HG02970 (cell line): ENCODE results near the gene PATE1.
"Not testable (repeated sequence)": the region's sequence is repeated elsewhere in the genome, so short reads cannot be mapped to it uniquely, and the experiment has no call there.

ENCODE experiments used
- ATAC-seq: cut with Tn5 transposase; IDR thresholded peaks from one replicate; pipeline ENCODE4 v1.9.1; 2021; ENCODE audit warnings: mild to moderate bottlenecking, moderate library complexity, moderate number of reproducible peaks; ENCODE audit not compliant: unreplicated experiment, low FRiP score

Gene PATE1, protein sequence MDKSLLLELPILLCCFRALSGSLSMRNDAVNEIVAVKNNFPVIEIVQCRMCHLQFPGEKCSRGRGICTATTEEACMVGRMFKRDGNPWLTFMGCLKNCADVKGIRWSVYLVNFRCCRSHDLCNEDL

DNA sequence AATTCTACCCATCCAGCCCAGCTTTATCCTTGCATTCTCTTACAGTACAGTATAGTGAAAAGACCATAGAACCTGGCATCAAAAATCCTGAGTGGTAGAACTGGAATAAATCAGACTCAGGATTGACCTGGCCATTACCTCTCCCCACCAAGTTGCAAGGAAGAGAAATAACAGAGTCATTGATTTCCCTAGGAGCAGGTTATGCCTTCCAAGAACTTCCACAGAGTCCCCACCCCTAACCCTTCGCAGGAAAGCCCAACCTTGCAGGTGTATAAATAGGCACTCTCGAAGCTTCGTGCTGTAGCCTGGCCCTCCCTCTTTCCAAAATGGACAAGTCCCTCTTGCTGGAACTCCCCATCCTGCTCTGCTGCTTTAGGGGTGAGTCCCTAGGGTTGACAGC, at the start of gene PATE1:
Gene PATE1 (plus strand): TSS at position 301 of the 400 bp plus-strand sequence. CDS start 26 bp downstream, at position 327.
- ATAC-seq, result no peak

DNA sequence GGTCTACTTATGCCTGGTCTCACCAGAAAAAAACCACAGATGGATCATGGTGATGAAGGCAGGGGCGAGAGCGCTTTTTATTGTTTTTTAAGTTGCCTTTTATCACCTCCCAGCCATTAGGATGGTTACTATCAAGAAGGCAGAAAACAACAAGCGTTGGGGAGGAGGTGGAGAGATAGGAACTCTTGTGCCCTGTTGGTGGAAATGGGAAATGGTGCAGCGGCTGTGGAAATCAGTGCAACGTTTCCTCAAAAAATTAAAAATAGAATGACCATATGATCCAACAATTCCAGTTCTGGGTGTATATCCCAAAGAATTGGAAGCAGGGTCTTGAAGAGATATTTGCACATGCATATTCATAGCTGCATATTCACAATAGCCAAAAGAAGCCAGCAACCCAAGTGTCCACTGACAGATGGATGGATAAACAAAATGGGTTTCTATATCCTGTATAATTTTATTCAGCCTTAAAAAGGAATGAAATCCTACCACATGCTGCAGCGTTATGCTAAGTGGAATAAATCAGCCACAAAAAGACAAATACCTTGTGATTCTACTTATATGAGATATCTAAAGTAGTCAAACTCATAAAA, 45.0 kb upstream of the PATE1 start:
- ATAC-seq, result no peak

DNA sequence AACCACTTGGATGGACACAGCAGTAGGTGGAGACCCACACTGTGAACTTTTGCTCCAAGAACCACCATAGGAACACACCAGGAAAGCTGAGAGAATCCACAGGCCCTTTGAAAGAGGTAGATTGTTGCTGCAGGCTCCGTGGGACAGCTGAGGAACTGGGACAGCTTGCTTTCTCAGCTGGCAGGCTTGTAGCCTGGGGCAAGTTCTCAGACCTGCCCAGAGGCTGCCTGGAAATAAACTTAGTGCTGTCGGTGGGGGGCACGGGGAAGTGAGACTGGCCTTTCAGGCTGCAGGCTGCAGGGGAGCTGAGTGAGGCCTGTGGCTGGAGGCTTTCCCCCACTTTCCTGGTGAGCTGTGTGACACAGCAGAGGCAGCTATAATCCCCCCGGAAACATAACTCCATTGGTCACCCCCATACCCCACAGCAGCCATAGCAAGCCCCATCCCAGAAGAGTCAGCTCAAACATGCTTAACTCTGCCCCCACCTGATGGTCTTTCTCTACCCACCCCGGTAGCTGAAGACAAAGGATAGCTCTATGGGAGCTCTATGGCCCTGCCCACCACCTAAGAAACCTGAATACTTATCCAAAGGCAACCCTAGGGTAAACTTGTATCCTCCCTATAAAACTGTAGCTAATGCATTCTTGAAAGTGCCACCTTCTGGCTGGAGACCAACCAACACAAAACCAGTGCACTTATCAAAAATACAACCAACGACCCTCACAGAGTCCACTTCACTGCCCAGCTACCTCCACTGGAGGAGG, 44.0 kb upstream of the PATE1 start:
- ATAC-seq, result no peak

DNA sequence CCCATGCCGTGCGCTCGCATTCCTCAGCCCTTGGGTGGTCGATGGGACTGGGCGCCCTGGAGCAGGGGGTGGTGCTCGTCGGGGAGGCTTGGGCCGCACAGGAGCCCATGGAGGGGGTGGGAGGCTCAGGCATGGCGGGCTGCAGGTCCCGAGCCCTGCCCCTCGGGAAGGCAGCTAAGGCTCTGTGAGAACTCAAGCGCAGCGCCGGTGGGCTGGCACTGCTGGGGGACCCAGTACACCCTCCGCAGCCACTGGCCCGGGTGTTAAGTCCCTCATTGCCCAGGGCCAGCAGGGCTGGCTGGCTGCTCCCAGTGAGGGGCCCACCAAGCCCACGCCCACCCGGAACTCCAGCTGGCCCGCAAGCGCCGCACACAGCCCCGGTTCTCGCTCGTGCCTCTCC, 41.4 kb upstream of the PATE1 start:
- not testable (repeated sequence) for ATAC-seq

DNA sequence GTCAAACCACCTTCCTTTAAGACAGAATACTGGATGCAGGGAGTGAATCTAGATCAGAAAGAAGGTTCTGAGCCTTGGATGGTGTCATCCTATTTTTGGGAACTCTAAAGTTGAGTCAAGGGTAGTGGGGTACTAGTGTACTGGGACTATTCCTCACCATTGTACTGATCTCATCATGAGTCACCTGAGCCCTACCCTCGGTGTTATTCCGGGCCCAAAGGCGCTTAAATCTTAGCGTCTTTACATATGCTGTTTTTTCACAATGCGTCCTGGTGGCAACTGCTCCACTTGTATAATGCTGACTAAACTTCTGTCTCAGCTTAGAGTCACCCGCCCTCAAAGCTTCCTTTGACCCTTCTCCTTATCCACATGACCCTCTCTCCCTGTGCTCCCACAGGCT, 25.3 kb upstream of the PATE1 start:
- no peak for ATAC-seq

DNA sequence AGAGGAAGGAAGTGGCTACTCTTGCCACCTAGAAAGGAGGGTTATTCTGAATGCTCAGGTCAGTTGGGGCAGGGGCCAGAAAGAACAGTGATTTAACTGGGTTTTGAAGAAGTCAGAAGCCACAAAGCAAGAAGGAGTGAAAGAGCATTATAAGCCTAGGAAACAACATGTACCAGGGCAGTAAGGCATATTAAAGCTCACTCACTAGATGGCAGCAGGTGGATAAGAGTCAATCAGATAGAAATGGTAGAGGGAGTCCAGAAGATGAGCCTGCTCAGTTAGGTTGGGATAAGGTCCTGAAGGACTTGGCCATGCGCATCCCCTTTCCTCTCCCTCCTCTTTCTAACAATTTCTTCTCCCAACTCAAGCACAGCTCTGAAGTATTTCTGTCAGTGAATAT, 22.0 kb upstream of the PATE1 start:
- ATAC-seq, result no peak

DNA sequence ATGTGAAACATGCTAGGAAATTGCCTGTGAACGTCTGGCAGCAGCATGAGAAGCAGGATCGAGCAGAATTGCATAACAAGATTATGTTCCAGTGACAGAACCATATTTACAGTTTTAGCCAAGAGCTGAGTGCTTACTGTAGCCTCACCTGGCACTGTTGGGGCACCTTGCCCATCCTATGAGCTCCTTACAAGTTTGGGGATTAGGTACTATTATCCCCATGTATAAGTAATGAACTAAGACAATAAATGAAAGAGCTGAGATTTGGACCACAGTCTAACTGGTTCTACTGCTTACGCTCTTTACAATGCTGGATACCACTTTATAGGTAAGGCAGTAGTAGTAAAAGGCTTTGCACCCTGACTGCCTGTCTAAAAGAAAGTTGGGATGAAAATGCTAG, 17.1 kb upstream of the PATE1 start:
- no peak for ATAC-seq

DNA sequence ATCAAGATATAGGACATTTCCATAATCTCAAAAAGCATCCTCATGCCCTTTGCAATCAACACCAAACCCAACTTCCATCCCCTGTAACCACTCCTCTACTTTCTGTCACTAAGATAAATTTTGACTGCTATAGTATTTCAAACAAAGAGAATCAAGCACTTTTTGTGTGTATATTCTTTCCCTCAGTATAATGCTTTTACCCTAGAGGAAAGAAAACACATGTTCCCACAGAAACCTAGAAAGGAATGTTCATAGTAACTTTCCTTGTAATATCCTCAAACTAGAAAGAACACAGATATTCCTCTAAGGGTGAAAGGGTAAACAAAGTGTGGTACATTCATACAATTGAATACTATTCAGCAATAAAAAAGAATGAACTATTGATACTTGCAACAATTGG, 5.5 kb upstream of the PATE1 start:
- no peak for ATAC-seq

DNA sequence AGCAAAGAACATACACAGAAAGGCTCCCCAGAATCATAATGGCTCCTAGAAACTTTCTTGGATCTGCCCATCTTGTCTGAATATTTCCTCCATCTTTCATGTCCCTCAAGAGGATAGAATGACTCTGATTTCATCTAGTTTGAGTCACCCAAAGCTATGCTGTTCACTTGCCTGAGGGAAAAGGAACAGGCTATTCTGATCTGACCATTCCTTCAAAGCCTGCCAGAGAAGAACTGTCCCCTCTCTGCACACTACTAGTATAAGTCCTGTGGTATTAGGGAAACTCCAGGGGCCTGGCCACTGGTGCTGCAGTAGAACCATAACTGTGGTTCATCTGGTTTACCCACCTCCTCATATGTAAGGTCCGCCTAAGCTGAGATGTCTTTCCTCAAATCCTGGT, 2.4 kb upstream of the PATE1 start:
- no peak for ATAC-seq

DNA sequence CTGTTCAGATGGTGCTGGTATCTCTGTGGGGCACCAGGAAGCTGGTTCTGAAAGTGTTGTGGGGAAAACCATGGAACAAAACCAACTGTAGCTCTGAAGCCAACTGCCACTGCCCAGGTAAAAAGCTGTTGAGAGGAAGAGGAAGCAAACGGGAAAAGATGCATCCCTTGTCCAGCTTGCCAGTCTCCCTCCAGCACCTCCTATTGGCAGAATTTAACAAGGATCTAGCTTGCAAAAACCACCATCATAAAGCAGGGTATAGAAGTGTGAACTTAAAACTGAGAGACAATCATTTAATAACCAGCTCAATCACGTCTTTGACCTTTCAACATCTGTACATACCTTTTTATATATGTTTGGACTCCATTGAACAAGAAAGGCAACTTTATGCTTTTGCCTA, 4.5 kb downstream of the PATE1 start:
- no peak for ATAC-seq

DNA sequence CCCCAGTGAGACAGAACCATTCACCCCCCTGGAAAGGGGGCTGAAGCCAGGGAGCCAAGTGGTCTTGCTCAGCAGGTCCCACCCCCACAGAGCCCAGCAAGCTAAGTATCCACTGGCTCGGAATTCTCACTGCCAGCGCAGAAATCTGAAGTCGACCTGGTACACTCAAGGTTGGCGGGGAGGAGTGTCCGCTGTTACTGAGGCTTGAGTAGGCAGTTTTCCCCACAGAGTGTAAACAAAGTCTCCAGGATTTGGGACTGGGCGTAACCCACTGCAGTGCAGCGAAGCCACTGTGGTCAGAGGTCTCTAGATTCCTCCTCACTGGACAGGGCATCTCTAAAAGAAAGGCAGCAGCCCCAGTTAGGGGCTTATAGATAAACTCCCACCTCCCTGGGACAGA, 10.0 kb downstream of the PATE1 start:
- ATAC-seq, result no peak

DNA sequence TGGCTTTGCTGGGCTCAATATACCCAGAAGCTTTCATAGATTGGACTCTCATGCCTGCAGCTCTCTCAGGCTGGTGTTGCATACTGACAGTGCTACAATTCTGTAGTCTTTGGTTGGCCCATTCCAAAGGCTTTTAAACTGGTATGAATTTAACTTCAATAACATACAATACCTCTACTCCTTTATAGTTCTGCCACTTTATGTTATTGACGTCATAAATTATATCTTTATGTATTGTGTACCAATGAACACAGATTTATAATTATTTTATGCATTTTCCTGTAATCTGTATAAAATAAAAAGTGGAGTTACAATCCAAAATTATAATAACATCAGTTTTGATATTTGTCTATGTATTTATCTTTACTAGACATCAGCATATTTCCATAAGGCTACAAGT, 16.4 kb downstream of the PATE1 start:
- ATAC-seq, result no peak

DNA sequence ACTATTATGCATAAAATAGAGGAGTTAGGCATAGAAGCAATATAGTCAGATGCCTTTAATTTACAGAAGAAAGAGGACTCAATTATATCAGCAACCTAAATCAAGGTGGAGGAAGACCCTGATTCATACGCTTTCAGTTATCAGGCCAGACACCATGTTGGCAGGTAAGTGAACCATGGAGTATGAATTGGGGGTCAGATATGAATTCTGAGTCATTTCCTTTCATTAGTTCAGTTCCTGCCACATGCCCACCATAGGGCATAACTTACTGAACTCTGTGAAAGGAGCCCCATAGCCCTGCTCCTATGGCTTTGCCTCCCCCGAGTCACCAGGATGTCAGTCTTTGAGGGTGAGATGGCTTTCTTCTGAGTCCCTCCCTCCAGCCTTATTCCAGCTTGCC, 17.4 kb downstream of the PATE1 start:
- no peak for ATAC-seq

DNA sequence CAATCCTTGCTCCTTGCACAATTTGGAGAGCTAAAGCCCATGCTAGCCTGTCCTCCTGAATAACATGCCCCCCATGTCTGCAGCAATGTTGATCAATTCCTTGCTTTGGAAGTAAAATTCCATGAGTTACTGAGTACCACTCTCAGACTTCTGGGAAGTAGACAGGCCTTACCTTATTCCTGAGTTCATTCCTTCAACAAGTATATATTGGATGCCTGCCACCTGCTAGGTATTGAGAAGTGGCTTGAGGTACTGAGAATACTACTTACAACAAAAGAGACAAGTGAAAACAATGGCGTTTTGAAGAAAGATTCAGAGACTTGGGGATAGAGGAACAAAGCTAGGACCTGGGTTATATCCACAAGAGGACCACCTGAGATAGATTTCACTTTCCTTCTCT, 20.2 kb downstream of the PATE1 start:
- no peak for ATAC-seq

DNA sequence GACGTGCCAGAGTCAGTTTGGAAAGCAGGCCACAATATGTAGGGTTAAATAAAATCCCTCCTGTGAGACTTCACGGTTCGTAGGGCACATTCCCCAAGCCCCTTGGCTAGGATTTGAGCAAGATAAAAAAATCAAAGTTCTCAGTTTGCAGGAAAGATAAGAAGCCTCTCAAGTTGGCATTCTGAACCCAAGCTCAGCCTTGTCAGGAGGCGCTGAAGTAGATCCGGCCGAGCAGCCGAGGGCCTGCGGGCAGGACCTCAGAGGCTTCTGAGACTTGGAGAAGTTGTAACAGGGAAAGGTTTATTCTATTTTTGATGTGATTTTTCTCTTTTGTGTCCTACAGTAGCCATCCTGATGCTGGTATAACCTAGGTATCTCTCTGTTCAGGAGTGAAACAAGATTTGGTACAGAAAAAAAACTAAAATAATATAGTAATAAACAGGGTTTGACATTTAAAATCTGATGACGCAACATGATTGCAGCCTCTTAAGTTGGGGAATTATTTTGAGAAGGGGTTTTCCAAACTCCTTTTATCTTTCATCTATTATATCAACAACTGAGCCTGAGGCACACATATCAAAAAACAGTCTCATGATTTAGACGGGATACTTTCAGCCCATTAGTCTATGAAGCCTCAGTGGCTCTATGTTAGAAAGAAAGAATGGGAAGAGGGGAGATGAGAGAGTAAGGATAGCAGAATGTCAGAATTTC, 22.4 kb downstream of the PATE1 start:
- ATAC-seq, result no peak

DNA sequence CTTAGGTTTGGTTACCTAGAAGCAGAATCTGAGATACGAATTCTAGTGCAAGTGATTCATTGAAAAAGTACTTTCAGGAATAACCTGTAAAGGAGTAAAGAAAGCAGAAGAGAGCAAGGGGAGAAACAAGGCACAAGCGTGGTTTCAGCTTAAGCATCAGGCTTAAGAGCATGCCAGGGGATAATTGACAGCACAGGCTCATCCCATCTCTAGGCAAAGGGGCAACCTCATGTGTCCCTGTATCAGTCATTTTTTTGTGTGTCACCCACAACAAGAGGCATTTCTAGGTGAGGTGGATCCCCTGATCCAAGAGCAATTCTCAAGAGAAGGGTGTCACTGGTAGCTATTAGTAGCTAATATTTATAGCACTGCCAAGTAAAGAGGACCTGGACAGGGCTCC, 24.5 kb downstream of the PATE1 start:
- no peak for ATAC-seq

DNA sequence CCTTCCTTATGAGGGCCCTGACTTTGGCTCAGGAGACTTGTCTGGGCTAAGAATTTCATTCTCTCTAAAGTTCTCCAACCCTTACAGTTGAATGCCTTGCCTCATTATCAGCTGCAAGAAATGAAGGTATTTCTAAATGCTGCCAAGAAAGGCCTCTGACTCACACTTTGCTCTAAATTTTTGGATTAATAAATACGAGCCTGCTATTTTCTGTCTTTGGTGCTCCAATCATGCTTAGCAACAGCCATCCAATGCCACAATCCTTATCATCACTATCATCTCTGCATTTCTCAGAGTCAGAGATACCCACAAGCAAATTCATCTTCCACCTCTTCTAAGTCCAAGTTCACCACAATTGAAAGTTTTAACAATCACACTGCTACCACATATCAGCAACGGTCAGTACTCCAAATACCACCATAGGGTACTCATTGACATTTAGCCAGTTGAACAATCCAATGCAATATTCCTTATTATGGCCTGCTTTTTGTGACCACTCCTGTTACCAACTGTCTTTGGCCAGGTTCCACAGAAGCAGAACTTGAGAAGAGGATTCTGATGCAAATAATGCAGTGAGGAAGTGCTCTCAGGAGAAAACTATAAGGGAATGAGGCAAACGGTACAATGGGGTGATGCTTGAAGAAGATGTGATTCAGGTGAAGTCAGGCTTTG, 26.9 kb downstream of the PATE1 start:
- ATAC-seq, result no peak

DNA sequence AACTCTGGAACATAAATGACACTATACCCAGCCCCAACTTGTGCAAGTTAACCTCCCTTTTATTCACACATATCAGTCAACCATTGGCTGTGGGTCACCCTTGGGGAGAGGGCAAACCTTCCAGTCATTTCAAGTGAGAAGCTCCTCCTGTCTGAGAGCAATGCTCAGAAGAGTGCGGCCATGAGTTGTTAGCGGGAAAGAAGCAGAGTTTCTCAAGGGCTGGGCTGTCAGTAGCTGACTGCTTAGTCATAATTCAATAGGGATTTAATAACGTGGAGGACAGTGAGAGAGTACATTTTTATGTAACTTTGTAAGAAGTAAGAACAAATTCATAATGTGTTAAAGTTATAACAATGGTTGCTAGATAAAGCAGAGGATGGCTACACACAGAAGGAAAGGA, 27.4 kb downstream of the PATE1 start:
- ATAC-seq, result no peak

DNA sequence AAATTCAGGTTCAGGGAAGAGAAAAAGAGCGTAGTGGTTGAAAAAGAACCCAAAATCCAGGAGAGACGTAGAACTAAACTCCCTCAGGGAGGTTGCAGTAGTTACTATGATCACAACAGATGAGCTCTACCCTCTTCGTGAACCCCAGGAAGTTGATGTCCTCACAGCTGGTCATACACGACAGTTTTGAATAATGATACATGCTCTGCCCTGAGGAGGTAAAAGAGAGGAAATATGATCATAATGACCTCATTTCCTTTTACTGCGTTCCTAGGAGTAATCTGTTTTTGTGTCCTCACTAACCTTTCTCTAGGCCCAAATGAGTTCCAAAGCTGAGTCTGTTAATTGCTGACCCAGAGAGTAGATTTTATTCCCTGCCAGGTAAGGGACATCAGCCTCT, 31.2 kb downstream of the PATE1 start:
- ATAC-seq, result no peak

DNA sequence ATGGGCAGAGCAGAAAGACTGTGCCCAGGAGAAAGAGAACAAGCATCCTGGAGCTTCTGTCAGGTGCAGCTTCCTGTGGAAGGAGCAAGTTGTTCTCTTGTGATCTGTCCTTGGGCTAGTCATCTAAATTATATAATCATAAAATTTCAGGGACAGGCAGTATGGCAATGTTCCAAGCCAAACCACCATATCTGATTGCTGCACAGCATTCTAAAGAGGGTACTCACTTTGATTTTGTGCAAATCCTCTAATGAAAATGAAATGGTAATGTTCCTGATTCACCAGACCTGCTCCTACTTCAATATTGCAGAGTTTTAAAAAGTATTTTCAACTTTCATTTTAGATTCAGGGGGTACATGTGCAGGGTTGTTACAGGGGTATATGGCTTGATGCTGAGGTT, 32.6 kb downstream of the PATE1 start, which contains the start of gene PATE2:
Gene PATE2 (minus strand): TSS at position 101 of the 400 bp plus-strand sequence. CDS start 55 bp downstream, at position 46.
- ATAC-seq, result no peak

DNA sequence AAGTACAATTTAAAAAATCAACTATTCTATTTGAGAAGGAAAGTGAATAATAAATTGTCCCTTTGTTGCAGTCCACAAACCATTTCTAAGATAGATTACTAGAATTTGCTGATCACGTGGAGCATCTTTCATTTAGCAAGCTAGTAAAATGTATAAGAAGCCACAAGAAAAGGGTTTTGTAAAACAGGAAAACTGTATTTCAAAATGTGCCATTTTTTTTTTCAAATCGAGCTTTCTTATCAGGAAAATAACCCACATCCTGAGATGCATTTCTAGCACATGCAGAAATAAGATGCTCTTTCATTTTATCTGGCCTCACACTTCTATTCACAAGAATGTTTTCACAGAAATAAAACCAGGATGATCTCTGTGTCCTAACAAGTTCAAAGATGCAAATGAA, 38.6 kb downstream of the PATE1 start:
- no peak for ATAC-seq
